ENCODE data around the gene BPIFB2.

The BPIFB2 gene

GRCh38 chr20:33004141-33004751 is 3.3 kb upstream of the BPIFB2 start, which contains the start of gene SUN5:
TSS of gene SUN5 (minus strand) at chr20:33004433. CDS start at chr20:33004340, 93 bp downstream.
- DNase-seq (ENCODE audit: extremely low spot score, insufficient read length, low read depth), result no peak
- no peak for FAIRE-seq

DNA sequence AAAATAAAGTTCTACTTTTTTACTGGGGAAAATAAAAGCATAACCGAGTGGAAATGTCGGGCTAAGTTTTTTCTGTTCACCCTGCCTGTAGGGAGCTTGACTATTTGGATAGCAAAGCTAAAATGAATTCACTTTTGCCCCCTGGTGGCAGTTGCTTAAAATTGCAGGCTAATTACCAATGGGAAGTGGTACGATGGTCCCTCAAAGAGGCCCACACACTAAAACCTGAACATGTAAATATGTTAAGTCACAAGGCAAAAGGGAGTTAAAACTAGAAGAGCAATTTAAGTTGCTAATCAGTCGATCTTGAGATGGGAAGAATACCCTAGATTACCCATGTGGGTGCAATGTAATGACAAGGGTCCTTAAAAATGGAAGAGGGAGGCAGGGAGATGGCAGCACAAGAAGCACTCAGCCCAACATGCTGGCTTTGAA is 2.4 kb upstream of the BPIFB2 start:
- FAIRE-seq, result peak; percentile 56
- DNase-seq (ENCODE audit: extremely low spot score, insufficient read length, low read depth), result peak; percentile 17

DNA sequence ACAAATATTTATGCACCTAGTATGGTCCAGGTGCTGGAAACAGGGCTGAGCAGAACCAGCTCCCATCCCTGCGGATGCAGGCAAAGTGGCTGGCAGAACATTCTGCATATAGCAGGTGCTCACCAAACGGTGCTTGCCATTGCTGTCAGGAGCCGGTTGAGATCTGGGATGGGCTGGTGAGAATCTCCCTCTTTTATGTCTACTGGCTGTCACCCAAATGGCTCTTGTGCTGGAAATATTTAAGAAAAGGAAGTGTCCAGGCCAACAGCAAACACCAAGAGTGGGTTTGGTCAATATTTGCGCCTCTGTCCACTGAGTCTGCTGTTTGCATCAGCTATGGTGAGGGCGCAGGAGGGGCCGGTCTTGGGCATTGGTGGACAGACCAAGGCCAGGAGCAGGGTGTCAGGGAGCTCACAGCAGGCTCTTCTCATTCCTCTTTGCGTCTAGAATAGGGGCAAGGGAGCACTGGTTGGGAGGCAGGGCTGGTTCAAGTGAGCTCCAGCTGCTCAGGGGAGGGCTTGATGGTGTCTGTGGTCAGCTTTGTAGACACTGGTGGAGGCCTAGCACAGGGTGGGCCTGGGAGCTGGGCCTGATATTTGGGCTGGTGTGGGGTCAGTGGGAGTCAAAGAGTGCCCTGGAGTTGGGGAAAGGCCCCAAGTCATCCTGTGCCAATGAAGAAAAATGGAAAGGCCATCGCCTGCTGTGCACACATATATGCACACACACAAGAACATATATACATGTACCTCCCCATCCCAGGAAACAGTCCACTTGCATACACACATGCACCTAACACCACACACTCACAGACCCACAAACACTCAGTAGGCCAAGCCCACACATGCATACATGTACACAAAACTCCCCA is 1.4 kb upstream of the BPIFB2 start:
- FAIRE-seq, result no peak
- no peak for DNase-seq (ENCODE audit: extremely low spot score, insufficient read length, low read depth)

DNA sequence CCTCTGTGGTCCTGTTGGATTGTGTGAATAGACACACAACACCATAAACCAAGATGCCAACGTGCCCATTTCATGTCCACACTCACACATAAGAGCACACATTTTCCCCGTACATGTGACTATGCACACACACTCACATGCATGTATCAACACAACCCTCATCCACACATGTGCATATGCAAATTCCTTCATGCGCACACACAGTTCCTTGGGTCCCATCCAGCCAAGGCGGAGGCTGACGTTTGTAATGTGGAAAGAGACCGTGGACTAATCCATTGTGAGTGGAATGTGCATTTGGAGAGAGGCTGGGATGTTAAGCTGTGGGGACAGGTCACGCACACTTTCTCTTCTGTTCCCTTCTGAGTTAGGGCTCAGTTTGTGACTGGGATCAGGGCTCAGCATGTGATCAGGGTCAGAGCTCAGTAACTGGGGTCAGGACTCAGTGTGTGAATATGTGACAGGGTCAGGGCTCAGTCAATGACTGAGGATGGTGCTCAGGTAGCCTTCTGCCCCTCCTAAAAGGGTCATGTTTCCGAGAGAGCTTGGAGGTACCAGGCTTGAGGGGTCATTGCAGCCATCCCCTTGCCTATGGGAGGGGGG is 628 bp upstream of the BPIFB2 start:
- no peak for FAIRE-seq
- no peak for DNase-seq (ENCODE audit: extremely low spot score, insufficient read length, low read depth)

DNA sequence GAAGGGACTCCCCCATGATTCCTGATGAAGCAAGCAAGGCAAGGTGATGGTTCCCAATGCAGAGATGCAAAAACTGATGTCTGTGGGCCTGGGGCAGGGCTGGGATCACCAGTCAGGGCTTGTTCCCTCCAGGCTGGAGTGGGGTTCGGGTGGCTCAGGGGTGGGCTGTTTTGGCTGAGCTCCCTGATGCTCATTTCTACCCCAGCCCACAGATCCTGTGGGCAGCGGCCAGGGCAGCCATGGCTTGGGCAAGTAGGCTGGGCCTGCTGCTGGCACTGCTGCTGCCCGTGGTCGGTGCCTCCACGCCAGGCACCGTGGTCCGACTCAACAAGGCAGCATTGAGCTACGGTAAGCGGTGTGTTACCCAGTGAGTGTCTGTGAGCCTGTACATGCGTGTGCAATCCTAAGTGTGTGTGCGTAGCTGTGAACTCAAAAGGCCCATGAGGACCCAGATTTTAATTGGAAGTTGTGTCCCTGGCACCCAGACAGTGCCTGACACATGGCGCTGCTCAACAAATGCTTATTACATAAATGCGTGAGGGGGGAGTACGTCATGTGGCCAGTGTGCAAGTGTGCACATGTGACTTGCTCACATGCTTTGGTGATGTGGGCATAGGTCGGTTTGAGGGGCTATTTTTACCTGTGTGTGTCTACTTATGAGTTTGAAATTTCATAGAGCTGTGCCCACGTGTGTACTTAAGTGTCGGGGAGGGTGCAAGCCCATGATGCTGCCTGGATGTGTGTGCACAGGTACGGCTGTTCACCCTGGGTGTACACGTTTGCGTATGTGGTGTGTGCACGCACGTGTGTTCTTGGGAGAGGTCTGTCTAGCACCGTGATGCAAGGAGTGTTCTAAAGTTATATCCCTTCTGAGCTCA is 1.1 kb downstream of the BPIFB2 start:
- DNase-seq (ENCODE audit: extremely low spot score, insufficient read length, low read depth), result no peak

GRCh38 chr20:33009214-33010132 is 2.0 kb downstream of the BPIFB2 start:
- DNase-seq (ENCODE audit: extremely low spot score, insufficient read length, low read depth) (no peak), FAIRE-seq (no peak)

More for the DNA sequence above, 1.1 kb downstream of the BPIFB2 start:
- no peak for FAIRE-seq

- DNase-seq (ENCODE audit: extremely low spot score, insufficient read length, low read depth) (no peak), FAIRE-seq (no peak)
Observed at GRCh38 chr20:33010133-33010504, 2.6 kb downstream of the BPIFB2 start.

- FAIRE-seq, result no peak
- DNase-seq (ENCODE audit: extremely low spot score, insufficient read length, low read depth), result no peak
Observed at GRCh38 chr20:33010674-33011449, 3.4 kb downstream of the BPIFB2 start.

GRCh38 chr20:33012327-33013189 is 5.1 kb downstream of the BPIFB2 start:
- no peak for FAIRE-seq
- no peak for DNase-seq (ENCODE audit: extremely low spot score, insufficient read length, low read depth)

GRCh38 chr20:33013701-33014326 is 6.3 kb downstream of the BPIFB2 start:
- DNase-seq (ENCODE audit: extremely low spot score, insufficient read length, low read depth) (no peak), FAIRE-seq (no peak)

DNA sequence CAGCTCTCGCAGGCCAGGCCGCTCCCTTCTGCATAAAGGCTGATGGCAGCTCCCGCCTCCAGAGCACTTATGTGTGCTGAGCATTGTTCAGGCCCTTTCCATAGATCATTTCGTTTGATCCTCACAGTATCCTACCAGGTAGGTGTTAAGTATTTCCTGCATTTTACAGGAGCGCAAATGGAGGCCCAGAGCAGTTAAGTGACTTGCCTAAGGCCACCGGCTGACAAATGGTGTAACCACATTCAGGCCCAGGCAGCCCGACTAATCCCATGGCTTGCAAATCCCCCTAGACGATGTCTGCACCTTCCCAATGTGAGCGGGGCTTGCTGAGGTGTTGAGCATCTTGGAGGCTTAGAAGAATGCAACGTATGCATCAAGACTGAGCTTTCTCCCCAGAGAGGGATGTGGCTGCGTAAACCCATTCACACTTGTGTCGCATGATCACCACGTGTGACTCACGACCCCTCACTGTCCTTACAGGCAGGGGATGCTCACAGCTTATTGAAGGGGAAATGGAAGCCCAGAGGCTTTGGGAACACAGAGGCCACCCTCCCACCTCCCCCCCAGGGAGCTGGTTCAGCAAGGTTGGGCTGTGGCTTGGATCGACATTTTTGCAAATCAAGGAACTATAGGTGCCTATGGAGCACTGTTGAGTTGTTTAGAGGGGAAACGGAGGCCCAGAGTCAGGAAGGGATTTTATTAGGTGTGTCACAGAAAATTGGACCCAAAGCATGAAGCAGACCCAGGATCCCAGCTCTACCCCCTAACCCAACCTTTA is 7.0 kb downstream of the BPIFB2 start:
- no peak for DNase-seq (ENCODE audit: extremely low spot score, insufficient read length, low read depth)
- FAIRE-seq, result no peak

- FAIRE-seq (no peak), DNase-seq (ENCODE audit: extremely low spot score, insufficient read length, low read depth) (no peak)
Observed at GRCh38 chr20:33015114-33015484, 7.6 kb downstream of the BPIFB2 start.

DNA sequence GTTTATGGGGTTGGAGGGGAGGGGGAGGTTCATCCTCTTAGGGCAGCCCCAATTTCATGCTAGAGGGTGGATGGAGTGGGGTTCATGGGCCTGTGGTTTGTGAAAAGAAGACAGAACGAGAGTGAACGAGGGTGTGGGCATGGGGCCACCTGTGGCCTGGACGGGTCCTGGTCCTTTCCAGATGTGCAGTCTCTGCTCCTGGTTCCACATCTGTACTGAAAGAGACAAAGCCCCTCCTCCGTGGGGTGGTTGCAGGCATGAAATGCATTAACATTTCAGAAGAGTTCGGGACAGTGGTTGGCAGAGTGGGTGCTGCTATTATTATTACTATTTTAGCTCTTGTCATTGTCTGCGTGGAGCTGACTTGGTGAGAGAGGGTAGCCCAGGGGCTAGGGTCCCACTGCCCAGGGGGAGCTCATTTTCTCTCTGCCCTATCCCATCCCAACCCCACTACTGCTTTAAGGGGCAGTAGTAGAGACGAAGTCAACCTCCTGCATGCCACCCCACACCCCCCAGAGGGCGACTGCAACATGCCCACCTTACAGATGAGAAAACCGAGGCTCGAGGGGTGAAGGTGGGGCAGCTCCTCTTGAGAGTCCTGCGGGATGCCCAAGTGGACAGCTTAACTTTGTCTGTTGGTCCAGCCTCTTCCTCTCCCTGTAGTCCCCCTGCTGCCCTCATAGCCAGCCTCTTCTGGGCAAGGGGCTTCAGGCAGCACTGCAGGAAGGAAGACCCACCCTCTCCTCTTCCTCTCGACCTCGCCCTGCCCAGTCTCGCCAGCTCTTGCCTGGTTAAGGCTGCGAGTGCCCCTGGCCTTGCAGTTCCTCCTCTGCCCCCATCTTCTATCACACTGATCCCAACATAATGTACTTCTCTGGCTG is 8.4 kb downstream of the BPIFB2 start:
- no peak for FAIRE-seq
- no peak for DNase-seq (ENCODE audit: extremely low spot score, insufficient read length, low read depth)

DNA sequence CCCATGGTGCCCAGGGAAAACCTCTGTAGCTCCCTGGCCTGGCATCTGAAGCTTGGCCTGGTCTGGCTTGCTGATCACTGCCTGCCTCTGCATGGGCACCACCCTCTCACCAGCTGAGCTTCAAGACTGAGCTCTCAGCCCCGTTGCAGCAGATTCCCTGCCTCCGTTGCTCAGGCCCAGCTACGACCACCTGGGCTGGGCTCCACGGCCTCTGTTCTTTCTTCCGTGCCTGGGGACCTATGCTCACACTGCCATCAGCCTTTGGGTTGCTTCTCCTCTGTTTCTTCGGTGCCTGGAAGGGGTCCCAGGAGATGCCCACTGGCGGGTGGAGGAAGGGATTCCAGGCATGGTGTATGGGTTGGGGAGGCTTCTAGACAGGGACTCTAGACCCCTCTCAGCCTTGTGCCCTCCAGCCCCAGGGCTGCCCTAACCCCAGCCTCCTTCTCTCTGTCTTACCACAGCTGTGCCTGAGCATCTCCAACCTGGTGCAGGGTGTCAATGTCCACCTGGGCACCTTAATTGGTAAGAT is 9.1 kb downstream of the BPIFB2 start:
- DNase-seq (ENCODE audit: extremely low spot score, insufficient read length, low read depth) (no peak), FAIRE-seq (no peak)

DNA sequence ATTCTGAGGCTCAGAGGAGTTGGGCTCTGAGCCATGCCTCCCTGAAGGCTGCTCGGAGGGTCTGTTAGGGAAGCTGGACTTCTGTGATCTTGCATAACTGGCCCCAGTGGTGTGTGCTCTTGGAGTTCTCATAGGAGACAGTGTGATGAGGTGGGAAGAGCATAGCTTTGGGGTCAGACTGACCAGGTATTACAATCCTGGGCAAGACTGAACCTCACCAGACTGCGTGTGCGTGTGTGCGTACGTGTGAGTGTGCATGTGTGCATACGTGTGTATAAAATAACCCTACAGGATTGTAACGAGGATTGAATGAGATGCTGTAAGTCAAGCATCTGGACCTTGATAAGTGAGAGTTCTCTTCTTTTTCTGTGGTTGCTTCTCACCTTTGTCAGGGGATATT is 10.0 kb downstream of the BPIFB2 start:
- no peak for FAIRE-seq
- no peak for DNase-seq (ENCODE audit: extremely low spot score, insufficient read length, low read depth)
